HG03378 (cell line): Measurements from ENCODE around the gene NUP210.

Experiments used
- ATAC-seq: cut with Tn5 transposase; IDR thresholded peaks from one replicate; pipeline ENCODE4 v1.9.1; 2021; ENCODE audit warnings: mild to moderate bottlenecking, moderate library complexity; ENCODE audit not compliant: unreplicated experiment

Gene NUP210

GRCh38 chr3:13407926-13408325 is 12.2 kb downstream of the NUP210 start:
- ATAC-seq, result no peak

- no peak for ATAC-seq
Observed at GRCh38 chr3:13407475-13407874, 12.6 kb downstream of the NUP210 start.

- ATAC-seq, result no peak
Observed at GRCh38 chr3:13406190-13406589, 13.9 kb downstream of the NUP210 start.

GRCh38 chr3:13405614-13406013 is 14.5 kb downstream of the NUP210 start:
- no peak for ATAC-seq

GRCh38 chr3:13404626-13405452 is 15.3 kb downstream of the NUP210 start:
- no peak for ATAC-seq

- ATAC-seq, result no peak
Observed at GRCh38 chr3:13403847-13404246, 16.3 kb downstream of the NUP210 start.

GRCh38 chr3:13403213-13403819 is 16.8 kb downstream of the NUP210 start:
- ATAC-seq, result no peak

DNA sequence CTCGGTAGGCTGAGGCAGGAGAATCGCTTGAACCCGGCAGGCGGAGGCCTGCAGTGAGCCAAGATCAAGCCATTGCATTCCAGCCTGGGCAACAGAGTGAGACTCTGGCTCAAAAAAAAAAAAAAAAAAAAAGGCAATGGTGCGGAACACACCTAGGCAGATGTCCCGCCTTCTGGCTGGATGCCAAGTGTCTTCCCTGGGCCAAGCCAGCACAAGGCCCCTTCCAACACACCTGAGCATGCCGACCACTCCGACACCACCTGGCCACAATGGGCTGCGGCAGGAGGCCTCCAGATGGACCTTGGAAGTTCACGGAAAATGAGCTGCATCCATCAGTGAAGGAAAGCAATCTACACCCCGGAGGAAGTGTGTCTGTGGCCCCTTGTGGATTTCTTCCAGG is 19.0 kb downstream of the NUP210 start:
- ATAC-seq, result no peak

DNA sequence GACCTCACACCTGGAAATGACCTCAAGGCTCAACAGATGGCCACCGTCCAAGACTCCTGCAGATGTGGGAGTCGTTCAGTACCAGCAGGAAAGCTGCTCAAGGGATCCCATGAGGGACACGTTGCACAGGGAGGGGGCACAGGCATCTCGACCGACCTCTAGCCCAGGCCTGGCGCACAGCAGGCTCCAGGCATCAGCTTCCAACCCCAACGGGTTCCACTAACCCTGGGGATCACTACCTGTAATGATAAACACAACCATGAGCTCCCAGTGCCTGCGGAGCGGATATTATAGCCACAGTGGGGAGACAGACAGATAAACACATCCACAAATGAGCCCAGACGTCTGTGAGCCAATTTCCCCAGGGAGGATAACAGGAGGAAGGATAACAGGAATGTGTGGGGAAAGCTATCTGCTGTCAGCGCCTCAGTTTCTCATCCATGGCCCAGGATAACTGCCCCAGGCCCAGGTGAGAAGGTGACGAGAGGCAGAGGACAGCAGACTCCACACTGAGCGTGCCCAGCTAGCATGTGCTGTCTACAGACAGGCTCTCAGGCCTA is 19.9 kb downstream of the NUP210 start:
- no peak for ATAC-seq

- ATAC-seq, result no peak
Observed at GRCh38 chr3:13399603-13400002, 20.5 kb downstream of the NUP210 start.

- ATAC-seq, result no peak
Observed at GRCh38 chr3:13397316-13397715, 22.8 kb downstream of the NUP210 start.

DNA sequence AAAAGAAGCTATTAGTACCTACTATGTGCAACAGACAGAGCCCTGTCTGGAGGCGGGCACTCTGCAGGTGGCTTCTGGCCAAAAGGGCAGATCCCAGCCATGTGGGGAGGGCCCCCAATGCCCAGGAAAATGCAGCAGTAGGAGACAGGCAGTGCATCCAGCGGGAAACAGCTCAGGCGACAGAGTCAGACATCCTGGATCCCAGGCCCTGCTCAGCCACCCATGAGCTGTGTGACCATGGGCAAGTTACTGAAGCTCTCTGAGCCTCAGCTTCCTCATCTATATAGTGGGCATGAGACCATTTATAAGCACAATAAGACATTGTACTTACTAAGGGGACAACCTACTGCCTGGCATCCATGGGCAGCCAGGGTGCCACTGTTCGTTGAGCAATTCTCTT is 25.8 kb downstream of the NUP210 start:
- no peak for ATAC-seq

DNA sequence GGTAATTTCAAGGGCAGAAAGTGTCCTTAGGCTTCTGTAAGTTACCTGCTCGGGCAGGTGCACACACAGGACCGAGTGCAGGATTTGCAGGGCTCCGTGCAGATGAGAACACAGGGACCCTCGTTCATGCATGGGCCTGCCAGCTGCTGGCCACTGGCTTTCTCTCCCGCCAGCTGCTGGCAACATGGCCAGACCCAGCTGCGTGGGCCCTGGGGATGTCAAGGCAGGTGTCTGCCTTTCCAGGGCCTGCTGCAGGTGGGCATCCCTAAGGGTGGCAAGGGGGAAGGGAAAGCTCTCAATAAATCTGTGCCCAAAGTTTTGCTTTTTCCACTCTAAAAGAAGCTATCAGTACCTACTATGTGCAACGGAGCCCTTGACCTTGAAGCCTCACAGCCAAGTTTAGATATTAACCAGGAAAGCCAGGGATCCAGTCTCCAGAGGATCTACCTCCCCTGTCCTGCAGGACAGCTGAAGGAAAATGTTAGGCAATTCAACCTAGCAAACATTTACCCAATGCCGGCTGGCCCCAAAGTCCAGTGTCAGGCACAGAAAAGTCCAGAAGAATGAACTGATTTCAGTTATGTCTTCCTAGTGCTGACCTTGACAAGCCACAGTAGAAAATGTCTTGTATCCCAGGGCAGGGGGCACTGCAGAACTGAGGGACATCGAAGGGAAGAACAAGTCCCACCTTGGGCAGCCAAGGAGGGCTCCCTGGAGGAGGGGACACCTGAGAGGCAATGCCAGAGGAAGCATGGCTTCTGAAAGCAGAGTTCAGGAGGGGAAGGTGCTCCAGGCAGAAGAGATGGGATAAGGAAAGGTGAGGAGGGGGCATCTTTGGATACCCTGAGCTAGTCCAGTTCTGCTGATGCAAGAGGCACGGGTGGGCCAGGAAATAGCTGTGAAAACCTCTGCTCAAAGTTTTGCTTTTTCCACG is 26.4 kb downstream of the NUP210 start:
- no peak for ATAC-seq

DNA sequence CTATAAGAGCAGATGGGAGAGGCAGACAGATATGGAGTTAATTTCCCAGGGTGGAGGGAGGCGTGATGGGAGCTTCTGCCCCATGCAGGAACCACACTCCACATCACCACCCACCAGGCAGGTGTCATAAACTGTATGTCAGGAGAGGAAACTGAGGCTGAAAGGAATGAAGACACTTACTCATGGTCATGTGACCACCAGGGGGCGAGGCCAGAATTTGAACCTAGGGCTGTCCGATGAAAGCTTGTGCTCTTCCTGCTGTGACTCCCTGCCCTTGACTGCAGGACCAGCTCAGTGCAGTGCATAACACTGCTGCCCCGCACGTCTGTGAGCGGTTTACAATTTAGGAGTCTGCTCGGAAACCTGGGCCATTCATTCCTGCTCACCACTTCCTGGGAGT is 28.8 kb downstream of the NUP210 start:
- no peak for ATAC-seq

GRCh38 chr3:13389378-13389777 is 30.7 kb downstream of the NUP210 start:
- ATAC-seq, result no peak

DNA sequence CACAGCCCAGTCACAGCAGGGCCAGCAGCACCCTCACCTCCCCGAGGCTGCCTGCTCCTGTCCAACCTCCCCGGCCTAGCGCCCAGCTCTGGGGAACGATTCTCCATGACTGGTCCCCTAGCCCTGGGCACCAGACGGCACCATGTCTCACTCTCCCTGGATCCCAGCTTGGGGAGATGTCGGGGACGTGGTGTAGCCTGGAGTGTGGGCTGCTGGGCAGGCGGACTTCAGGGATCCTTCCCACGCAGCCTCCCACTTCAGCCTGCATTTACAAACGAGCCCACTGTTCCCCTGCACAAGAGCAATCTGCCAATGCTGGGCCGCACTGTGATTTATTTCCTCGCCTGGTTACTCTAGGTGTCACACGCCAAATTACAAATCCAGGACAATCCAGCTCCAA is 31.3 kb downstream of the NUP210 start:
- ATAC-seq, result no peak

DNA sequence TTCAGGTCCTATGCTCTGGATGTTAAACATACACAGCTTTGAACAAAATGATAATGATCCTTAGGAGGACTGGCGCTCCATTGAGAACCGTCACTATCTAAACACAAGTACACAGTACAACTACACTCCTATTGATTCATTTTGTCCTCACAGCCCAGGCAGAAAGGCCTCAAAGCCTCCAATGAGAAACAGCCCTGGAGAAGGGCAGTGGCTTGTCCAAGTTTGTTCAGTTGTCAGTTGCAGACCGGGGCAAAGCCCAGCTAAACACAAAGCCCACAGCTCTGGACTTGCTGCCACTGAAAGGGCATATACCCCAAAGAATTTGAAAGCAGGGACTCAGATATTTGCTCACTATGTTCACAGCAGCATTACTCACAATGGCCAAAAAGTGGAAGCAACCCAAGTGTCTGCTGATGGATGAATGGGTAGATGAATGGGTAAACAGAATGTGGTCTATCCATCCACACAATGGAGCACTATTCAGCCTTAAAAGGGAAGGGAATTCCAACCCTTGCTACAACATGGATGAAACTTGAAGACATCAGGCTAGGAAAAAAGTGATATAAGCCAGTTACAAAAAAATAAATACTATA is 34.7 kb downstream of the NUP210 start:
- no peak for ATAC-seq

- no peak for ATAC-seq
Observed at GRCh38 chr3:13380971-13381370, 39.2 kb downstream of the NUP210 start.

DNA sequence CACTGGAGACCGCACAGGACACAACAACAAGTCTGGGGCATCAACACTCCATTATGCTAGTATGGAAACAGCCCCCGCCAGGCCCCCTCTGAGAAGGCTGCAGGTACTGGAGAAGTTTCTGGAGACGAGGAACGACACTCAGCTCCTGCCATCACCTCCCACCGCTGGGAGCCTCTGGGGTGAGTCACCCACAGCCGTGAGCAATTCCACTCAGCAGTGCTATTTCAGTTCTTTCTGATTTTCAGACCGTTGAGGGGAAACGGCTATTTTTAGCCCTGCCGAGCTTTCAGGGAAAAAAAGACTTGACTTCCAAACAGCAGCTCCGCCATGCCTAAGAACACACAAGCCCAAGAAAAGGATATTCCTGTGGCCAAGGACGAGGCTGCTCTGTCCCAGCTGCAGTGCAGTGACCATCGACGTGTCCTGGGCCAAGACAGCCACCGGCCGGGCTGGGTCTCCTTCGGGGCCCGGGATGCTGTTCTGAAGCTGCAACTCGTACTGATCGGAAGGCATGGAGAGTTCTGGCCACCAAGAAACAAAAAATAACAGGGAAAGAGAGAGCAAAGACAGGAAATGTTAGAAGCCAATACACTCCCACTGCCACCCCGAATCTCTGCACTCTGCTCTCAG is 40.8 kb downstream of the NUP210 start:
- no peak for ATAC-seq

GRCh38 chr3:13378155-13378554 is 42.0 kb downstream of the NUP210 start:
- ATAC-seq, result peak; percentile 78
